ENCODE data around the gene MED16.
"Not testable (repeated sequence)": the region's sequence is repeated elsewhere in the genome, so short reads cannot be mapped to it uniquely, and the experiment has no call there.

- not testable (repeated sequence) for TF ChIP-seq EZH2phosphoT487 (IDR thresholded peaks at IDR 0.05; ENCODE audit: borderline replicate concordance, low read length); CTCF (conservative IDR thresholded peaks at IDR 0.05; ENCODE audit: low read depth, low read length); EZH2 (IDR thresholded peaks at IDR 0.05; ENCODE audit: low read length, unreplicated experiment)
These were observed 1.4 kb downstream of the MED16 start for GRCh38 chr19:891421-892200.
